Mucosa of gallbladder (tissue), 1 donor: ENCODE measurements around the gene DHRS1. TPM values are rescaled to one million over a fixed set of nuclear protein-coding genes. Genes with fewer than 3 reads are reported as not detected.

Experiments used
- DNase-seq: peaks from one replicate; pipeline ENCODE4 v3.0.0-alpha.2; 2020; ENCODE audit warnings: low spot score
- total RNA-seq: library from RNA; stranded (reverse); gene quantifications from one replicate; pipeline ENCODE4 v1.2.1, GENCODE V29; 2021
- donor health status: DM: no; HTN: no; CAD: no.

The DHRS1 gene
- total RNA-seq, 1 donor from 2014 or later = 39.2 TPM

DNA sequence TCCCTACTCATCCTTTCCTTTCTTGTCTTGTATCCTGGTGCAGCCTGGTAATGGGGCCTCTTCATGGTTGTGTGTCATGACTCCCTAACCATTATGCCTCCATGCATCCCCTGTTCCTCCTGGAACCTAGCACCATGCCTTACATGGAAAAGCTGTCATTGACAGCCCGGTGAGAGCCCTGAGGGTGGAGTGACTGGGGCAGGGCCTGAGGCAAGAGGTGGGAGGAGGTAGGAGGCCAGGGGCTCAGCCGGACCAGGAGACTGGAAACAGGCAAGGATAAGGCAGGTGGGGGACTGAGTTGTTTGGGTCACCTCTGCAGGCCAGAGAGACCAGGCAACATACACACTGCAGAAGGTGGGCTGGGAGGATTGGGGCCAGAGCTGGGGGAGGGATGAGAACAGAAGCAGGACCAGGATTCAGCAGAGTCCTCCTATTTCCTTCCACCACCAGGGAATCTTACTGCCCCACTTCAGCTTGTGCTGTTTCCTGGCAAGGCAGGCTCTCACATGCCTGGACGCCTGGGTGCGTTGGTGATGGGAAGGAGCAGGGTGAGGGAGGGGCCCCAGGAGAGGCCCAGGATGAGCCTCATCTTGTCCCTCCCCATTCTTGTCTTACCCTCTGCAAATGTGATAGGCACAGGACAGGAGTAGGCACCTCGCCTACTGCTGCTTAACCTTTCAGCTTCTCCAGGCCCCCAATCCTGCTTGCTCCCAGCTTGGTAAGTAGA lies 10.1 kb upstream of the DHRS1 start, which contains the start of gene LTB4R2:
LTB4R2 (plus strand) TSS at position 603 of the 727 bp plus-strand sequence. CDS start 525 bp downstream, outside the sequence.
- DNase-seq = no peak

DNA sequence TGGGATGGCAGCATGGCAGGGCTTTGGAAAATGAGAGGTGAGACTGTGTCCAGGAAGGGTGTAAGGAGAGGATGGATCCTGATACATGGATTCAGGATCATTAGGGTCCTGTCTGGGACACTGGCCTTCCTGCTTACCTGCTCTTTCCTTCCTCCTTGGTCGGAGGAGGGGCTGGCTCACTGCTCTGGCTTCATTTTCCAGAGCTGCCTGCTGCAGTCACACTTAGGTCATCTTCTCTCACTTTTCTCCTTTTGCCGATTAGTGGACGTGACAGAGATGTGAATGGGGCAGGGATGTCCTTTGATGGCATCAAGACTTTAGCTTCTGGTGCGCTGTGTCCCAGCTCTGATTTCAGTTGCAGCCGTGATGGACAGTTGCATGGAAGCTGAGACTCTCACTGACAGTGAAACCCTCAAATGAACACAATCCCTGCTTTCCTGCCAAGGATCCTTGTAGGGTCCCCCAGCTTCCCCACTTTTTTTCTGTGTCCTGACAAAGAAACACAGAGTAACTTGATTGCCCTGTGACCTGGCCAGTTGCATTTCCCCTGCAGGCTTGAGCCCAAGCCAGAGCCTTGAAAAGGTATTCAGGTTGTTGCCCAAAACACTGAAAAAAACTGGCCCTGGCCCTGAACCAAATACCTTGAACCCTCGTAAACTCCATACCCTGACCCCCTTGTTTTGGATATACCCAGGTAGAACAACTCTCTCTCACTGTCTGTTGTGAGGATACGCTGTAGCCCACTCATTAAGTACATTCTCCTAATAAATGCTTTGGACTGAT lies 9.0 kb upstream of the DHRS1 start:
- no peak for DNase-seq

DNA sequence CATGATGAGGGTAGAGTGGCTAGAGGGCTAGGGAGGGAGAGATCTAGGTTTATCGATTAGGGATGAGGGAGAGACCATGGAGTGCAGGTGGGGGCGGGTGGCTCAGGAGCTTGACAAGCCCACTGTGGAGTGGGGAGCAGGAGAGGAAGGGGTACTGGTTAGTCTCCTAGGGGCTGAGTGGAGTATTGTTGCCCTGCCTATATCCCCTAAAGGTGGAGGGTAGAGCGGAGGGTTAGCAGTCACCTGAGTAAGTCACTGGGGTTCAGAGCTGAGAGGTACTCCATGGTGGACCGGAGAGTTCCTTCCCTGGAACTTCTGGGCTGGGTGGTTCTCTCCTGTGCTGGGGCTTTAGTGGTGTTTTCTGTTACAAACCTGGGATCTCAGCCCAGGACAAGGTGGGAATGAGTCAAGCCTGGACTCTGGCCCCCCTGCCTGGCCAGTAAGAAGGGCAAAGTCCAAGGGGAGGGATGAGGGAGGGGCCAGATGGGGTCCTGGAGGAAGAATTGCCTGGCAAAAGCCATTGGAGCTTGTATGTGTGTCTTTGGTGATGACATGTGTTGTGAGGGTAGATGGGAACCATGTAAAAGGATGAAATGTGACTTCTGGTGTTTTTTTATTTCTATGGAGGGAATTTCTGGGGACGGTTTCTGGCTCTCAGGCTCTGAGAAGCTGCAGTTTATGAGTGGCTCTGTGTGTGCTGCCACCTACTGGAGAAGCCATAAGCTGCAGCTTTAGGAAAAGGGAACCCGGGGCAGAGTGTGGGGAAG lies 8.2 kb upstream of the DHRS1 start, which contains the start of gene CIDEB:
CIDEB (minus strand) TSS at position 403 of the 767 bp plus-strand sequence; CDS start at position 284, 119 bp downstream.
- DNase-seq = peak; percentile 76

DNA sequence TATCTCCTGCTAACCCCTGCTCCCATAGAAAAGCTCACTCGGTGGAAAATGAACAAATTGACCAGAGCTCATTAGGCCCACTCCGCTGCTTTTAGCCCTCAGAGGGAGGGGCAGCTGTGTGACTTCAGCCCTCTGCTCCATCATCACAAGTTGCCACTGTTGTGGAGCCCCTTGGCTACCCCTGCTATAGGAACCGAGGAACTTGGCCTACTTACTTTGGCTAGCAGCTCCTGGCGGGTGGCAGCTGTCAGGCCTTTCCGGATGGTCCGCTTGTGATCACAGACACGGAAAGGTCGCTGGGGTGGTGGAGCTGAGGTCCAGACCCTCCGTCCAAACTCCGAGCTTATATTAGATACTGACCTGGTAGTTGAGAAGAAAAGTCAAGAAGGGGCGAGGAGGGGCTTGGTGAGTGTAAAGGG lies 7.6 kb upstream of the DHRS1 start:
- DNase-seq = no peak

DNA sequence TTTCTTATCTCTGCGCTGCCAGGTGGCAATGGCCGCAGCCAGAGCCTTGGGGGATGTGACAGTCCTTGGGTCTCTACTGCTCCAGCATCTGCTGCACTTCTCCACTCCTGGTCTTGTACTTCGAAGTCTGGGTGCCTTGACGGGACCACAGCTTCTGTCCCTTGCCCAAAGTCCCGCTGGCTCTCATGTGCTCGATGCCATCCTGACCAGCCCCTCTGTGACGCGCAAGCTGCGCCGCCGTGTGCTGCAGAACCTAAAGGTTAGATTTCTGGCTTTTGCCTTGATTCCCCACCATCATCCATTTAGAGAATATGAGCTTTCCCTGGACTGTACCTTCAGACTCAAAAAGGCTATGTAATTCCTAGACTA lies 4.4 kb upstream of the DHRS1 start:
- DNase-seq = no peak

DNA sequence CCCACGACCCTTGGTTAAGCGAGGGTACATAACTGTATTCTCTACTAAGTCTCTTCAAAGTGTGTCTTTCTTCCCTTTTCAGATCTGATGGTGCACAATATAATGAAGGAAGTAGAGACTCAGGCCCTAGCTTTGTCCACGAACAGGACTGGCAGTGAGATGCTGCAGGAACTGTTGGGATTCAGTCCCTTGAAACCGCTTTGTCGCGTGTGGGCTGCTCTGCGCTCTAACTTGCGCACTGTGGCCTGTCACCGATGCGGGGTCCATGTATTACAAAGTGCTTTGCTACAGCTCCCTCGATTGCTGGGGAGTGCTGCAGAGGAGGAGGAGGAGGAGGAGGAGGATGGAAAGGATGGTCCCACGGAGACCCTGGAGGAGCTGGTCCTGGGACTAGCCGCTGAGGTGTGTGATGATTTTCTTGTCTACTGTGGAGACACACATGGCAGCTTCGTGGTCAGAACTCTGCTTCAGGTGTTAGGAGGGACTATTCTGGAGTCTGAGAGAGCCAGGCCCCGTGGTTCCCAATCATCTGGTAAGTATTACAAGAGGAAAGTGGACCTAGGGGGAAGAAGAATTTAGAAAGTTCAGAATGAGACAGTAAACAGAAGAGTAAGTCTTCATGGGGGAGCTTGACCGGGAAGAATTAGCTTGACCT lies 873 bp upstream of the DHRS1 start:
- DNase-seq = no peak

DNA sequence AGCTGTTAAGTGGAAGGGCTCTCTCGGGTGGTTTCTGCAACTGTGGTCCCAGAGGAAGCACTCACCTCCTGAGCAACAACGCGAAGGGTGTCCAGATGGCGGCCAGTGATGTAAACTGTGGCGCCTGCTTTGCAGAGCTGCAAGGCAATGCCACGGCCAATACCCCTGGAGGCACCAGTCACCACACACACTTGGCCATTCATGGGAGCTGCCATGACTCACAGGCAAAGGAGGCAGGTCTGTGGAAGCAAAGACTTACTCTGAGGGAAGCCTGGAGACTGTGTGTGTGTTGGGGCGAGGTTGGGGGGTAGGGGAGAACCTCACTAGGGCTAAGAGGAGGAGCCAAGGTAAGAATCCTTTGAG lies 707 bp downstream of the DHRS1 start:
- no peak for DNase-seq

DNA sequence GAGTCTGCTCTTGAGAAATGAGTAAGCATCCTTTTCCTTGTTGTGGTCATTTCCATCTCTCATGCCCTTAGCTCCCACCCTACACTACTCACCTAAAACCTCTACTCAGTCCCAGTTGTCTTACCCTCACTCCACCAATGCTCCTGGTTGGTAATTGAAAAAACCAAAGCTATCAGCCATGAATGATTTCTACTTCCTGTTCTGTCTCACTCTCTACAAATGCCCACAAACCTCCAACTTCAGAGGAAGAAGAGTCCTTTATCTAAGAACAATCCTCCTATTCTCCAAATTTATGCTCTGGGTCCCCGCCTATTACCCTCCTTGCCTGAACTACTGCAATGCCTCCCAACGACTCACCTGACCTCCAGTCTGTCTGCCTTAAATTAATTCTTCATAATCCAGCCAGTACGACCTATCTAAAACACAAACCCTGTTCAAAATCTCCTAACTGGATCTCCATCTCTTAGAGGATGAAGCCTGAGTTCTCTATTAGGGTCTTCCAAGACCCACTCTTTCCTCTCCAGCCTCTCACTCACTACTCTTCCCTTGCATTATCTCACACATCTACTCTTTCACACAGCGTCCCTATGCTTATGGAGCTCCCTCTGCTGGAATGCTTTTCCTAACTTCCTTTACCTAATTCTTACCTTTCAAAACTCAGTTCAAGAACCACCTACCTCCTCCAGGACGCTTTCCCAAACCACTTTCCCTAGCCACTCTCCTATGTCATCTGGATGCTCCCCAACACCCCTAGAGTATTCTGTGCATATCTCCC lies 2.2 kb downstream of the DHRS1 start:
- DNase-seq = no peak

DNA sequence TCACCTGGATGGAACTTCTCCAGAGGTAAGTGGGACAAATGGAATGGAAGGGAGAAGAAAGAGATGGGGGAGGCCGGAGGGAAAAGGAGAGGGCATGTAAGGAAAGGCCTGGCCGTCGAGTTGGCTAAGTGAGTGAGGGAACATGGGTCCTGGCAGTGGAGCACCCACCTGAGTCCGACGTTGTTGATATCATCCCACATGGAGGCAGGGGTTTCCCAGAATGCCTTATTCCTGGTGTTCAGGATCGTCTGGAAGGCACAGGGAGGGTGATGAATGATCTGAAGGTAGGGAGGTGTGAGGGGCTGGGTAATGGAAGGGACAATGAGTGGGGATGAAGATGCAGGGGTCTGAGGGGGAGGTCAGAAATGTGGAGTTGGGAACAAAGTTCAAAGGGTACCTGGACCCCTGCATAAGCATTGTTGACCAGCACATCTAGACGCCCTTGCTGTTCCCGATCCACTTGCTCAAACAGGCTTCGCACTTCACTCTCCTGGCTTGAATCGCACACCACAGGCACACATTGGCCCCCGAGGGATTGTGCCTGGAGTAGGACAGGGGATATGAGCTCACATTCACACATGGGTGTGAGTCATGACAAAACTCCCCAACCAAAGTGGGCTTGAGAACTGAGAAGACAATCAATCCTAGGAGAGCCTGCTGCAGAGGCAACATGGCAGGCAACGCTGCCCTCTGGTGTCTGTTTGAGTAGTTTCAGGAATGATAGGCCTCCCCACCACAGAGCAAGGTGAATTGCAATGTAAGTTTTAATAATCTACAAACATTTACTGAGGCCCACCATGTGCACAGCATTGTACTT lies 3.0 kb downstream of the DHRS1 start:
- DNase-seq = peak; percentile 68

DNA sequence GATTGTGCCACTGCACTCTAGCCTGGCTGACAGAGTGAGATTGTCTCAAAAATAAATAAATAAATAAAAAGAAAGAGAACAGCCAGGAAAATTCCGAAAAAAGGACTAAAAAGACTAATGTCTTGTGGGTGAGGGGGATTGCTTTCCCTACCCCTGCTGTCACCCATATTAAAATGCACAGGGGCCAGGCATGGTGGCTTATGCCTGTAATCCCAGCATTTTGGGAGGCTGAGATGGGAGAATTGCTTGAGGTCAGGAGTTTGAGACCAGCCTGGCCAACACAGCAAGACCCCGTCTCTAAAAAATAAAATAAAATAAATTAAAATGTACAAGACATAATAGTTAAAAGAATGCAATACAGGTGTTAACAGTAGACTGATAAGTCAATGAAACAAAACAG lies 6.1 kb downstream of the DHRS1 start:
- no peak for DNase-seq

DNA sequence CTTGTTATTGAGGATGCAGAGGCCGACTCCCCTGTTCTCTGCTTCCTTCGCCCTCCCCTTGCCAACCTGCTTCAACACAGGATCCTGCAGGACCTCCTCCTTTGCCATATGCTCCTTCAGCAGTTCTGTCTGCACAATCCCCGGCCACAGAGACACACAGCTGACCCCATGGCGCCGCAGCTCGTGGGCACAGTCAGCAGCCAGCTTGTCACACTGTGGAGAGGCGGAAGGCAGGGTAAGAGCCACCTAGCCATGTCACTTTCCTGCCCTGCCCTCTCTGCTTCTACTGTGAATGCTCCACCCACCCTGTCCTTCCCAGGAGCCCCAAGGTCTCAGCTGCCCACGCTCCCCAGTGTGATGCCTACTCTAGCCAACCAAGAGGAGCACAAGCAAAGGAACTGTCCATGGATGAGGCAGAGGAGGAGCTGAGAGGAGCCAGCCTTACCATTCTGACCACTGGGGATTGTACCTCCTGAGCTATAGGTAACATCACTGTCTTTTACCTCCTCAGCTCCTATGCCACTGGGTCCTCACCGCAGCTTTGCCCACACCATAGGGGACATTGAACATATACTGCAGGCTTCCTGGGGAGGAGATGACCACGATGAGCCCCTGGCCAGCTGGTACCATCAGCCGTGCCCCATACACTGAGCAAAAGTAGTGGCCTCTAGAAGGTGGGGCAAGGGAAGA lies 7.3 kb downstream of the DHRS1 start:
- no peak for DNase-seq

DNA sequence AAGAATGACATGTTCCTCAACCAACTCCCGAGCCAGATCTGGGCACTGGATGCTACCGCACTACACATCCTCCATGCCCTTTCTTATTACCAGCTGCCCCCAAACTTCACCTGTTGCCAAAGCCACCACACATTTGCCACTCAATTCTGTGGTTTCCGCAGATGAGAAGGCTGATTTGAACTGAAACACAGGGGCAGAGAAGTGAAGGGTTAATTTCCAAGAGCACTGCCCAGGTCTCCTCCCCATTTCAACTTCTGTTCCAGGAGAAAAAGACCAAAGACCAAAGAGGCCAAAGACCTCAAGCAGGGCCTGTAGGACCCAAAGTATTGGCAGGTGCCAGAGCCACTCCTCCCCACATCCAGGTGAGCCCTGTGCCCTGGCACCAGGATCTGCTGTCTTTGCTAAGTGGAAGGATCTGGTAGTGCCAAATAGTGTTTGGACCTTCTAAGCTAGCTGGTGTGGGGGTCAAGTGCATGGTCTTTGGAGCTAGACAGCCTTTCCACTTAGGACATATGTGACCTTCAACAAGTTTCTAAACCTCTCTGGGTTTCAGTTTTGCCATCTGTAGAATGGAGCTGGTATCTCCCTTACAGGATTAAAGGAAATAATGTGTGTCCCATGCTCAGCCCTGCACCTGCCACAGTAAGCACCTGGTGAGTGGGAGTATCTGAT lies 8.0 kb downstream of the DHRS1 start:
- no peak for DNase-seq

DNA sequence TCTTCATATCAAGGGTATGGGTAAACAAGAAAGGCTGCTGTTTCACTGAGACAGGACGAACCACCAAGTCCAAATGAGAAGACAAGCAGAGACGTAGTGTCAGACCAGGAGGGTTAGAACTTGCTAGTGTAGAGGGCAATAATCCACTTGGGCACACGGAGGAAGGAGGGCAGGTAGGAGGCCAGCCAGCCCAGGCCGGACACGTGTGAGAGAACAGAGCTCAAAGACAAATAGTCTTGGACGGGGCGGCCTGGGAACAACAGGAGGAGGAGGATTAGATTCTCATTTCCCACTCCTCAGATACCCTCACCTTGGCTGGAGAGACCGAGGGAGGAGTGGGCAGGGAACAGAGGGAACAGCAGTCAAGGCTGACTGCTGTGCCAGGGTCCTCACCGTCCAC lies 8.8 kb downstream of the DHRS1 start:
- DNase-seq = no peak

DNA sequence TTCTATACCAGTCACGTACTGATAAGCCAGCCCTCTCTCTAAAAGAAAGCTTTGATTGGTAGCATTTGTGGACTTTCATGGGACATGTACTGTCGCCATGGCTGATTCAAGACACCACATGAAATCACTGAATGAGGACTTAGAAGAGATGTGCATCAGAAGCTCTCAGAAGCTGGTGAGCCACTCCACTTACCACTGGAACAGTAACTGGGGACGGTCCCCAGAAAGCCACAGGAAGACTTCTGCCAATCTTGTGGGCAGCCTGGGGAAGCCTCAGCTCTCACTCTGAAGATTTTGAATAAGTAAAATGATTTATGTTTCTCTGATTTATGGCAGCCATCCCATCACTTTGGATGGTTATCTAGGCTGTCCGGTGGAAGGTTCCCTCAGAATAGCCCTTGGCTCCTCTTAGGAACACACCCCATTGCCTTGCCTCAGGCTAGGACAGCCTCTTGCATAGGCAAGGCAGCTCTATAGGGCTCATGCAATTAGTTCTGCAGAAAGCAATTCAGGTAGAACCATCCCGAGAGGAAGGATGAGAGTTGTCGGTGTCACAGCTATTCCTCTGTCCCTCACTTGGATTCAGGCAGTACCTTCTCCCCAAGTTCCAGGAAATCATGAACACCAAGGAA lies 9.8 kb downstream of the DHRS1 start:
- DNase-seq = no peak

DNA sequence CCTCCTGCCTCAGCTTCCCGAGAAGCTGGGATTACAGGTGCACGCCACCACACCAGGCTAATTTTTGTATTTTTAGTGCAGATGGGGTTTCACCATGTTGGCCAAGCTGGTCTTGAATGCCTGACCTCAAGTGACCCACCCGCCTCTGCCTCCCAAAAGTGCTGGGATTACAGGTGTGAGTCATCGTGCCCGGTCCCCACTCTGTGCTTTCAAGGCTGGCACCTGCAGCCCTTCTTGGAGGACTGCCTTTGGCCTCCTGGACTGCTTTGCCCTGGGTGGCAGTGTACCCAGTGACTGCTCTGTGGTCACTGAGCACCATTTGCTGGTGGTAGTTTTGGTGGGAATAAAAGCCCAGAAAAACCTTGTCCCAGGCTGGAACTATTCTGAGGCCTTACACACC lies 12.6 kb downstream of the DHRS1 start:
- DNase-seq = no peak

DNA sequence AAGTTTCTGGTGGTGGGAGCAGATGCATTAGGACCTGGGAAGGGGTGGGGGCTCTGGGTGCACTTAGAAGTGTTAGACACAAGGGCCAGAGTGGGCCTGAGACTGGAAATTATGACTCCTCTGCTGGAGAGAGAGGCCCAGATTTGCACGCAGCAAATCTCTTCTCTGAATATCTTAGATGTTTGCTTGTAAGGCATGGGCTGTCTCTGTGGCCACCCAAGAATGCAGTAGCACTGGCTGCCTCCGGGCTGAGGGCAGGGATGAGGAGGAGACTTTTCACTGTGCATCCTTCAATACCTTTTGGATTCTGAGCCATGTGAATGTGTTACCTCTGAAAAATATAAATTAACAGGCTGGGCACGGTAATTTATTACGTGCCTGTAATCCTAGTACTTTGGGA lies 14.2 kb downstream of the DHRS1 start:
- no peak for DNase-seq

DNA sequence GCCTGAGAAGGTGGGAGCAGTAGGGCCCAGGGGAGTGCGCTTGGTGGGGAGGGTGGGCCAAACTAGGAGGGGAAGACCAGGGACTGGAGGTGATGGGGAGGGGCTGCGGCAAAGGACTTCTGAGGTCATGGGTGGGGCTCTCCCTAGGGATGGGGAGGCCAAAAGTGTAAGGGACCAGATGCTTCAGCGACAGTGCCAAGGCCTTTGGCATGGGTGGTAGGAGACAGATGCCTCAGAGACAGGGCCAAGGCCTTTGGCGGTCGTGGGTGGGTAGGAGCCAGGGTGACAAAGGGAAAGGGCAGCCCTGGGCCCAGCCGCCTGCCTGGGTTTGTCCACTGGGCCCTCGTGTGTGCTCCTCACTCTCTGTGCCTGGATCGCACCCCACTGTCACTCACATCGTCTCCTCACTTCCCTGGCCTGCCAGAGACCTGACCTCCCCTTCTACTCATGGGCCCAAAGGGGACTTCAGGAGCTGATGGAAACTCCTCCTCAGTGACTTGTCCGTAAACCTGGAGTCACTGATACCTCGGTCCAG lies 15.0 kb downstream of the DHRS1 start:
- DNase-seq = no peak

DNA sequence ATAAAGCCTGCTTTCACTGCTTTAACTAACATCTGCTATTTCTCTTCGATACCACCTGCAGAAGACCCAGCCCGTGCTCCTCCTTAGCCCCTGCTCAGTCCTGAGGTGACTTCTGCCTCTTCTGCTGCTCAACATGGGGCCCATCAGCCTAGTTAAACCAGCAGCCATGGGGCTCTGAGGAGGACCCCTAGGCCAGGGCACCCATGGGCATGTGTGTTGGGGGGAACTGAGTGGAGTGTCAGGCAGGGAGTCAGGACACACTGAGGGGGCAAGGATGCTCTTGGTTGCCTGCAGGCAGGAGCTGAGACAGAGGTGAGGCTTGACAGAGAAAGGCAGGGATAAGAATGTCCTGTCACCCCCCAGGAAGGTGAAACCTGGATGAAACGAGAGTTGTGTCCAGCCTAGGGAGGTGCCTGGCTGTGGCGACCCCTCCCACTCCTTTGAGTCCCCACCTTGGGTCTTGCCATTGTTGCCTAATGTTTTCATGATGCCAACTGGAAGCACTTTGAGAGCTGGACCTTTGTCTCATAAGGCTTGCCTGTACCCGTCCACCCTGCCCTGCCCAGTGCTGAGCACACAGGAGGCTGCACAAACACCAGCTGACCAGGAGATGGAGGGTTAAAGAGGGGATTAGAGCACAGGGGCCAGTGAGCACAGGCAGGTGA lies 15.7 kb downstream of the DHRS1 start:
- no peak for DNase-seq
